PFSK-1 (cell line): Measurements from ENCODE around the gene KIF14.

Source experiments
- FOXP2 ChIP-seq: optimal IDR thresholded peaks from 2 replicates; pipeline ENCODE3; 2011; ENCODE audit warnings: borderline replicate concordance, control low read depth, inconsistent platforms; ENCODE audit not compliant: insufficient read depth; ENCODE audit errors: extremely low read length, extremely low read depth
- POLR2AphosphoS5 ChIP-seq: IDR thresholded peaks from 2 replicates; pipeline ENCODE4 v1.6.1; 2012; ENCODE audit warnings: low read depth, mild to moderate bottlenecking, control low read depth, low read length, moderate library complexity
- SIN3A ChIP-seq: IDR thresholded peaks from 2 replicates; pipeline ENCODE4 v1.6.1; 2012; ENCODE audit warnings: mild to moderate bottlenecking, low read length, moderate library complexity, borderline replicate concordance; ENCODE audit not compliant: insufficient read depth
- TAF1 ChIP-seq: IDR thresholded peaks from 2 replicates; pipeline ENCODE4 v1.6.1; 2012; ENCODE audit warnings: low read length, control low read depth, borderline replicate concordance; ENCODE audit not compliant: insufficient read depth
- TF ChIP-seq, protein P1 (sequence below), 2 experiments: IDR thresholded peaks; 2 replicates each; pipeline versions ENCODE4 v1.6.1 to v1.8.0; 2011 to 2012; ENCODE audit warnings: low read depth in 2 of 2, low read length in 2 of 2, control low read depth in 1 of 2, inconsistent platforms in 1 of 2, mild to moderate bottlenecking in 1 of 2, moderate library complexity in 1 of 2; ENCODE audit not compliant: insufficient read depth in 1 of 2

KIF14 gene

GRCh38 chr1:200660719-200661118, 40.2 kb upstream of the KIF14 start:
- no peak for TF ChIP-seq SIN3A
- TF ChIP-seq FOXP2, result no peak
- no peak for TF ChIP-seq TAF1
- no peak for TF ChIP-seq POLR2AphosphoS5
- TF ChIP-seq, protein P1, sequence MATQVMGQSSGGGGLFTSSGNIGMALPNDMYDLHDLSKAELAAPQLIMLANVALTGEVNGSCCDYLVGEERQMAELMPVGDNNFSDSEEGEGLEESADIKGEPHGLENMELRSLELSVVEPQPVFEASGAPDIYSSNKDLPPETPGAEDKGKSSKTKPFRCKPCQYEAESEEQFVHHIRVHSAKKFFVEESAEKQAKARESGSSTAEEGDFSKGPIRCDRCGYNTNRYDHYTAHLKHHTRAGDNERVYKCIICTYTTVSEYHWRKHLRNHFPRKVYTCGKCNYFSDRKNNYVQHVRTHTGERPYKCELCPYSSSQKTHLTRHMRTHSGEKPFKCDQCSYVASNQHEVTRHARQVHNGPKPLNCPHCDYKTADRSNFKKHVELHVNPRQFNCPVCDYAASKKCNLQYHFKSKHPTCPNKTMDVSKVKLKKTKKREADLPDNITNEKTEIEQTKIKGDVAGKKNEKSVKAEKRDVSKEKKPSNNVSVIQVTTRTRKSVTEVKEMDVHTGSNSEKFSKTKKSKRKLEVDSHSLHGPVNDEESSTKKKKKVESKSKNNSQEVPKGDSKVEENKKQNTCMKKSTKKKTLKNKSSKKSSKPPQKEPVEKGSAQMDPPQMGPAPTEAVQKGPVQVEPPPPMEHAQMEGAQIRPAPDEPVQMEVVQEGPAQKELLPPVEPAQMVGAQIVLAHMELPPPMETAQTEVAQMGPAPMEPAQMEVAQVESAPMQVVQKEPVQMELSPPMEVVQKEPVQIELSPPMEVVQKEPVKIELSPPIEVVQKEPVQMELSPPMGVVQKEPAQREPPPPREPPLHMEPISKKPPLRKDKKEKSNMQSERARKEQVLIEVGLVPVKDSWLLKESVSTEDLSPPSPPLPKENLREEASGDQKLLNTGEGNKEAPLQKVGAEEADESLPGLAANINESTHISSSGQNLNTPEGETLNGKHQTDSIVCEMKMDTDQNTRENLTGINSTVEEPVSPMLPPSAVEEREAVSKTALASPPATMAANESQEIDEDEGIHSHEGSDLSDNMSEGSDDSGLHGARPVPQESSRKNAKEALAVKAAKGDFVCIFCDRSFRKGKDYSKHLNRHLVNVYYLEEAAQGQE (IDR thresholded peaks at IDR 0.05; ENCODE audit: insufficient read depth in 1 of 2, low read depth in 2 of 2, low read length in 2 of 2), result no peak

DNA sequence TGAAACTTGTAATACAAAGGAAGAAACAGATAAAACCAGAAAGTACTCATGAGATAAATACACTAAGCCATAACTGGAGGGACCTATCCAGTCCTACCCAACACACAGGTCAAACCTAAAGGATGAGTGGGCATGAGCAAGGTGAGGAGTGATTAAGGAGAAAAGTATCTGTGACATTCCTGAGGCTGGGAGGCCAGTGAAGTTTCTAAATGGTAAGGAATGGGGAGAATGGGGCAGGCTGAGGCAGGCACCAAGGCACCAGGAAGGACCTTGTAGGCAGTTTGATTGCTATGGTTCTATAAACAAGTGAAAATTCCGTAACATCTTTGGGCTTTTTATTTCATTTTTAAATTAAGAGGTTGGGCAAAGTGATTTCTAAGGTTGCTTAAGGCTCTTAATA, 38.7 kb upstream of the KIF14 start:
- no peak for TF ChIP-seq SIN3A
- TF ChIP-seq, protein P1 (IDR thresholded peaks at IDR 0.05; ENCODE audit: insufficient read depth in 1 of 2, low read depth in 2 of 2, low read length in 2 of 2), result no peak
- TF ChIP-seq FOXP2, result no peak
- no peak for TF ChIP-seq TAF1
- no peak for TF ChIP-seq POLR2AphosphoS5

DNA sequence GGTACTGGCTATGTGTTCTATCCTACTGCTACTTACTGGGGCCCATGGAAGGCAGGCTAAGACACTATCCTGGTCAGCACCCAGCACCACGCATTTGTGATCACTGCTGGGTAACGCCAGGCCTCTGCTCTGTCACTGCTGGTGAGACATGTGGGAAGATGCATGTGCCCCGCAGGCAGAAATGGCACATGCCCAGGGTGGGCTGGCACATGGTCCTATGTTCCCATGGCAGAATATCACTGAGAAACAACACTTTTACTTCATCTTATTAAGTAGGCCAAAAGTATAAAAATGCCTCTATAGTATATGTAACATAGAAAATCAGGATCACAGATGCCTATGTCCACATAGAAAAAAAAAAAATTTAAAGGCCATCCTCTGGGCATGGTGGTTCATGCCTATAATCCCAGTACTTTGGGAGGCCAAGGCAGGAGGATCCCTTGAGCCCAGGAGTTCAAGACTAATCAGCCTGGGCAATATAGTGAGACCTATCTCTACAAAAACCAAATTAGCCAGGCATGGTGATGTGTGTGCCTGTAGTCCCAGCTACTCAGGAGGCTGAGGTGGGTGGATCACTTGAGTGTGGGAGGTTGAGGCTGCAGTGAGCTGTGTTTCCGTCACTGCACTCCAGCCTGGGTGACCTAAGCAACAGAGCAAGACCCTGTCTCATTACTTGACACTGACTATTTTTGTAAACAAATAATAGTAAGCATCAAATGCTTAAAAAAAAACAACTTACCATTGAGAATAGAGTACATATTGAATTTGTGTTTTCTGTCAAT, 37.7 kb upstream of the KIF14 start:
- TF ChIP-seq TAF1 (no peak), FOXP2 (no peak), SIN3A (no peak), POLR2AphosphoS5 (no peak)
- TF ChIP-seq, protein P1 (IDR thresholded peaks at IDR 0.05; ENCODE audit: insufficient read depth in 1 of 2, low read depth in 2 of 2, low read length in 2 of 2), result no peak

GRCh38 chr1:200654660-200655059, 34.1 kb upstream of the KIF14 start:
- TF ChIP-seq FOXP2, result no peak
- TF ChIP-seq POLR2AphosphoS5, result no peak
- TF ChIP-seq TAF1, result no peak
- TF ChIP-seq, protein P1 (IDR thresholded peaks at IDR 0.05; ENCODE audit: insufficient read depth in 1 of 2, low read depth in 2 of 2, low read length in 2 of 2), result no peak
- TF ChIP-seq SIN3A, result no peak
